HG02571 (cell line): ENCODE measurements around the gene RFX3.
A peak's percentile ranks its signal among the peaks of the same experiment; 100 is the strongest.

Source experiments
- ATAC-seq: cut with Tn5 transposase; IDR thresholded peaks from one replicate; pipeline ENCODE4 v1.9.1; 2021; ENCODE audit warnings: mild to moderate bottlenecking, moderate library complexity; ENCODE audit not compliant: unreplicated experiment

Gene RFX3

DNA sequence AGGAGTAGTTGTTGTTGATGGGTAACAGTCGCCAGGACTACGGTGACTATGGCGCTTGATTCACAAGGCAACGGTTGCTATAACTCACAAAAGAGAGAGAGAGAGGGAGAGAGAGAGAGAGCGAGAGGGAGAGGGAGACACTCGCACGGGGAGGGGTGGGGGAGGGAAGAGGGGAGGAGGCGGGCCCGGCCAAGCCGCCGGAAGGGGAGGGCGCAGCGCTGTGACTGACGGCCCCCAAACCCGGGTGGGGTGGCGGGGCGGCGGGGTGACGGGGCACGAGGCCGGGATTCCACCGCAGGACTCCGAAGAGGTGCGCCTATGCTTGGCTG is at the start of gene RFX3:
TSS of gene RFX3 (minus strand) at position 166 of the 329 bp plus-strand sequence. CDS start 130,413 bp downstream, outside the sequence.
- ATAC-seq = peak; percentile 50

DNA sequence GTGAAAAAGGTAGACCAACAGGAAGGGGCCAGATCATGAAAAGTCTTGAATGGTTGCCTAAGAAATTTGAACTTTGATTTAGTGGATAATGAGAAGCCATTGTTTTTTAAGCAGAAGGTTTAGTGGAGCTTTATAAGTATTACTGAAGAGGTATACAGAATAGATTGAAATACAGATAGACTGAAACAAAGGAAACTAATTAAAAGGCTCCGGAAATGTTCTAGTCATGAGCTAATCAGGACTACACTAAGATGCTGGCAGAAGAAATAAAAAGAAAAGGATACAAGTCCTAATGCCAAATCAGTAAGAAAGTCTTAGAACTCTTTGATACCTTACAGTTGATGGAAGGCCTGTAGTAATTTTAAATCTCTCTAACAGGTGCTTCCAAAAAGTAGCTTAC is 45.7 kb upstream of the RFX3 start:
- no peak for ATAC-seq

DNA sequence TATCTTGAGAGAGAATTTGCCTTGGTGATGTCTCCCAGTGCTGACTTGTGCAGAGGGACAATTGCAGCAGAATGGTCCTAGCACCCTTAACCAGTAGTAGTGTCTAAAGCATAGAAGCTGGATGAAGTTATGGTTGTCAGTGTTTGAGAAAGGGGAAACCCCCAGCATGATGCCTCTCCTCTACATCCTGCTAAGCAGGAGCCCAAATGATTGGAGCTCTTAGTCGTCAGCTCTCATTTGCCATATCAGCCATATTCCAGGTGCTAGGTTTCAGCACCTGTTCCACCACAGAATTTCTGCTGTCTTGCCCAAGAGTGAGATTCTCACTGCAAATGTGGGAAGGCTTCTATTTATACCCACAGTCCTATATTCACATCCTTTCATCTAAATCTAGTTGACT is 43.7 kb upstream of the RFX3 start:
- ATAC-seq = no peak

DNA sequence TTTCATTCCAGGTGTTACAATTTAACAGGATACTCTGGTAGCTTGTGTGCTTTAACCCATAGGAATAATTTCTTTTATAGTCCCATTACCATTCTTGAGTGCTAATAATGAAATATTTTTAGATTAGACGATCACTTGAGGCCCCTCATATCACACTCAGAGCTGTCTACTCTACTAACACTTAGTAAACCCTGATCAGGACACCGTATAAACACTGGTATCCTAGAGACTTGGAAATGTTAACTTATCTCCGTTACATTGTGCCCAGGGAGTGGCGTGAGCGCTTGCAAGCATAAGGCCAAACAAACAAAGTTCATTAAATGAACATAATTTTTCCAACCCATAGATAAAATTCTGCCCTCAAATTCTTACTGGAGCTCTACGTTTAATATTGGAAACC is 42.2 kb upstream of the RFX3 start:
- no peak for ATAC-seq

DNA sequence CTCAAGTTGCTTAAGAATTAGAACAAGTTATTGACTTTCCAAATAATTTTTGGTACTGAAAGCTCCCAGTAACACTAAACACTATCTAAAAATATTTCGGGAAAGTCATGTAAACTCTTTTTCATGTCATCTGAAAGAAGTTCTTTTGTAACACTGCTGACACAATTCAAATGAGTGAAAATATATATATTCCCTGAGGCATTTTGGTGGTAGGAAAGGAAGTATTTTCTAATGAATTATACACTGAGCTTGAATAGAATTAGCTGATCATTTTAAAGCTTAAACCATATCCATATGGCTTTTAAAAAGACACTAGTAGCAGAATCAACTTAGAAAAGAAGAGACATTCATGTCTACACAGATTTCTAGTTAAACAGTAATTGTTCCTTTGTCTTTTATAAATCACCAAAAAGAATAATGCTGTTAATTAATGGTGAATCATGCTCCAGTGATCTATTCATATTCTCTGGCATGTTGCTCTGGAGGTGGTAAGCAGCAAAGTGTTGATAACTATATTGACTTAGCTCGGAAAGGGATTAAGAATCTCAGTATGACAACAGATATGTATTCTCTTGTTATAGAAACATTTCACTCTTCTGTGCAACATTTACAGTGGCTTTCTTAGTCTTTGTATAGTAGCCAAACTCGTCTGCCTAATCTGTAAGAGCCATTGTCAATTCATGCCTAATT is 27.4 kb upstream of the RFX3 start:
- ATAC-seq = no peak

DNA sequence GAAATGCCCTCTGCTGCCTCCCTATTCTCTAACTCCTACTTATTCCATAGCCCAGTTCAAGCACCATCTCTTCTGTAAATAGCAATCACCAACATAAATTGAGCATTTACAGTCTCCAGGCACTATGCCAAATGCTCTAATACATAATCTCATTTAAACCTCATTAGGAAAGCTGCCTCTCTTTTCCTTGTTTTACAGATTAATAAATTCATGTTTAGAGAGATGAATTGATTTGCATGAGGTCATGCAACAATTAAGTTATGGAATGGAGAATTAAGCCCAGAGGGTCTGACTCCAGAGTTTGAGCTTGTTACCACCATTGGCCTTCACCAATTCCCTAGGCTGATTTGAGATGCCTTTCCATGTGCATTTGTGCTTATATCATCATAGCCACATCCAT is 23.4 kb upstream of the RFX3 start:
- ATAC-seq = no peak

DNA sequence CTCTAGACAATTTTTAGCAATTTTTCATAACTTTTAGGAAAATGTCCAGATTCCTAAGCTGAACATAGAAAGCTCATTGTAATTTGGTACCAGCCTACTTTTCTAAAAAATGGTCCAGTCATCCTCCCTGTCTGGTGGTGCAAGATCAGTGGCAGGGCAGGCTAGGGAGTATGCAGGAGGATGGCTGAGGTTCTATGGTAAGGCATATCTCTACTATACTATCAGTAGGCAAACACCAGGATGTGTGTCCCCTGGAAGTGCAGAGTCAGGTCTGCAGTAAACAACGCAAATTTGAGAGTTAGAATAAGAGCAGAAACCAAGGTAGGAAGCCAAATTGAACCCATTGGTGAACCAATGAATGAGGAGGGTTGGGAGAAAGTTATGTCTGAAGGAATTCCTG is 22.8 kb upstream of the RFX3 start:
- no peak for ATAC-seq

DNA sequence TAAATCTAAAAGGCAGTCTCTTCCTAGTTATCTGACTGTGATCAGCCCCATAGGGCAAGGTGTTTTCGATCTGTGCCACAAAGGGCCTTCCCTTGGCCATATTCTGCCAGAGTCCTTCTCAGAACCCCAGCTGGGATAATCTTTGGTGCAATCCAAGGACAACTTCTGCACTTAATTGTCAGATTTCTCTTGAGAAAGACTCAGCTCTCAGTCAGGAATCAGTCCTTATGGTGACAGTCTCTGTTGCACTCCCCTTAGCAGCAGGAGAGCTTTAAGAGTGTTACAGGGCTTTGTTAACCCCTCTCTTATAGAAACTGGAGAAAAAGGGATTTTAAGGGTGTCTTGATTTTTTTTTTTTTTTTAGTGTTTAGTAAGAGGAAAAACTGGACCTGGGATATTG is 15.4 kb upstream of the RFX3 start:
- ATAC-seq = no peak

DNA sequence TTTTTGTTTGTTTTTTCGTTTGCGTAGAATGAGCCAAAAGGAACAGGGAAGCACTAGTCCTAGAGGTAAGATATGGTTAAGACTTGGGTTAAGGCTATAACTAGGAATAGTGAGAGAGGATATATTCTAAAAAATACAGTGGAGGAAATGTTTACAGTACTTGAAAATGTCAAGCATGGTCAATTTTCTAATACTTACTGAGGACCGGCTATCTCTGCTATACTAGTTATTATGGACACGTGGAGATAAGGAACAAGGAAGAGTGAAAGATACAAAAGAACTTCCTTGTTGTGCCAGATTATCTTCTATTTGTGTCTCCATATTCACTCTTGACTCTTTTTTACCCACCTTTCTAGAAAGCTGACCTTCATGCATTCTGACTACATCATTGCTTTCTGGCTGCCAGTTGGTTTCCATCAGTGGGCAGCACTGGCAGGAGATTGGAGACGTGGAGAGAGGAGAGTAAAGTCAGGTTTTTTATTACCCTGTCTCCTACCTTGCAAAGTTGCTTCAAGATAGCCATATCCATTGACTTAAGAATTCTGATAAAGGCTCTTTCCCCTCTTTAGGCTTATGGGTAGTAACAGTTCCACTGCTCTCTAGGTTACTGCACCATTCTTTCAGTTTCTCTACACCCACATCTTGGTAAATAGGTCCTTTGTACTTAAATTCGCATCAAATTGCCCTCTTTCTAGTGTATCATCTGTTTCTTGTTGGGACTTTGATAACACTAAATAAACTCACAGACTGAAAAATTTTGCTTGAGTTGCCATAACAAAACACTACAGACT is 9.0 kb upstream of the RFX3 start:
- ATAC-seq = no peak

DNA sequence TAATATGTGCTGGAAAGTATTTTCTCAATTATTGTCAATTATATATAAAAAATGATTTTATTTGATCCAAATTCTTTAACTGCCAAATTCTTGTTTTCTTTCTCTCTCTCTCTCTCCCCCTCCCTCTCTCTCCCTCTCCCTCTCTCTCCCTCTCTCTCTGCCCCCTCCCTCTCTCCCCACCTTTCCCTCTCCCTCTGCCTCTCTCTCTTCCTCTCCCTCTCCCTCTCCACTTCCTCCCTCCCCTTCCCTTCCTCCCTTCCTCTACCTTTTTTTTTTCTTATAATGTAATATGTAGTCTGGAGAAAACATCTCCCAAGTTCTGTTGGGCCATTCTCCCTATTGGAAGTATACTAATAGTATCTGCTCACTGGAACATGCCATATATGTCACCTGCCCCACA is 6.4 kb upstream of the RFX3 start:
- ATAC-seq = no peak

DNA sequence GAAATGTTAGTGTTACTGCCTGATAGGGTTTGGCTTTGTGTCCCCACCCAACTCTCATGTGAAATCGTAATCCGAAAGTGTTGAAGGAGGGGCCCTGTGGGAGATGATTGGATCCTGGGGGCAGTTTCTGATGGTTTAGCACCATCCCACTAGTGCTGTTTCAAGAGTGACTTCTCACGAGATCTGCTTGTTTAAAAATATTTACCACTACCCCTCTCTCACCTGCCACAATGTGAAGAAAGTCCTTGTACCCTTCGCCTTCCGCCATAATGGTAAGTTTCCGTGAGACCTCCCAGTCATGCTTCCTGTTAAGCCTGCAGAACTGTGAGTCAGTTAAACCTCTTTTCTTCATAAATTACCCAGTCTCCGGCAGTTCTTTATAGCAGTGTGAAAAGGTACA is 2.6 kb upstream of the RFX3 start:
- no peak for ATAC-seq

DNA sequence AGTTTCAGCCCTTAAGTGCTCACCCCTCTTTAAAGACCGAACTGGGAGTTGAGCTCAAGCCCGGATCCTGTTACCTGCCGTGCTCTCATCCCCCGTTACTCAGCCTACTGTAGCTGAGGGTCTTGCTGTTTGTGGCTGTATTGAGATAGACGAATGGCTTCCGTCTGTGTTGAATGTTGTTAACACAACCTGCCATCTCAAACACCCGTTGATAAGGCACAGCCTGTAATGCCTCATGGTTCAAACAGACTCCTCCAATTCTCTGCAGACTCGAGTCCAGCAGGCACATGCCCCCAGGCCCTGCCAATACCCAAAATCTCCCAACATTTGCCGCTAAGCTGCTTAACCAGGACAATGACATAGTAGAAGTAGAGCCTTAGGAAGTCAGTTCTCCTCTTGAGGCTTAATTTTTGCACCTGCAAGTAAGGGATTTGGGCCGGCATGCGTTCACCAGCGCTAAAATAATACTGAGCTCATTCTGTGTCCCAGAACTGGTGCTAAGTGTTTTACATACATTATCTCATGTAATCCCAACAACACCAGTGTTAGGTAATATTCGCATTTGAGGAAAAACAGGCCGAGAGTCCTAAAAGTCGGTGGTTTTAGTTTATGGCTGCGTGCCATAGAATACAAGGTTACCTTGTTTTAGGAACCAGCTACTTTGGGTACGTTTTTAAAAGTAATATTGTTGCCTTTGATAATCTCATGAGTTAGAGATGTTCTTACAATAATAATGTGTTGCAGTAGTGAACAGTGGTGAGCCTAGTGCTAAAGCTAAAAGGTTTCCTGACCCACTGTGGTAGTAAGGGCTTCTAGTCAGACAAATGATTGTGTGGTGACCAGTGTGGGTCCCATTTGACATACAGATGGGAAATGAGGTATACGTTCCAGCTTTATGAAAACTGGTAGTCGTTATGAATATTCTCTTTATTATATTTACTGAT is 1.5 kb upstream of the RFX3 start:
- ATAC-seq = no peak

DNA sequence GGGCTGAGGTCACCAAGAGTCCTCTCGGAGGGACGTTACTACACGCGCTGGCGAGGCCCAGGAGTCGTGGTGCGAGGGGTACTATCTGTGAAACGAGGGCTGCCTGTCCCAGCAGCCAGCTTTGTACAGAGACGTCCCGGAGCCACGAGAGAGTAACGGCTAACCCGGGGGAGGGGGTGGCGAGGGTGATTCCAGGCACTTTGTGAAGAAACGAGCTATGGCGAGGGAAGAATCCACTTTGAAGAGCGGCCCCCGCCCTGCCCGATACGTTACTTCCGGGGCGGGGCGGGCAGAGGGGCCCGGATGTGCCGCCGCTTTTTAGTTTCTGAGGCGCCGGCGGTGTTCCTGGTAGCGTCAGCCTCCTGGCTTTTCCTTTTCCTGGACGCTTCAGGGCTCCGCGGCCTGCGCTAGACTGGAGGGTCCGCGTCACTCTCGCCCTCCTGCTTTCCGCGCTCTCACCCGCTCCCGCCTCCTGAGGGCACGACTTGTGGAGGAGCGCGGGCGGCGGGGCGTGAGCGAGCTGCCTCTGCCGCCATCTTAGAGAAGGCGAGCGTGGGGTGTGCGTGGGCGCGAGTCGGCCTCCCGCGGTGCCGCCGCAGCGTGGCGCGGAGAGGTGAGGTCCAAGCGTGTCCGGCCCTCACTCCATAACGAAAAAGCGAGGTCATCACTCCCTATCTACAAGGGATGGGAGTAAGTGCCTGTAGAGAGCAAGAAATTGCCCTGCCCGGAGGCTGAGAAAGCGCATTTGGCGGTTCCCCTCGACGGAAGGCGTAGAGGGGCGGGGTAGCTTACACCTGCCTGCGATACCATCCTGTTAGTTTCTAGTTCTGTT is 580 bp upstream of the RFX3 start:
- ATAC-seq = peak; percentile 66

DNA sequence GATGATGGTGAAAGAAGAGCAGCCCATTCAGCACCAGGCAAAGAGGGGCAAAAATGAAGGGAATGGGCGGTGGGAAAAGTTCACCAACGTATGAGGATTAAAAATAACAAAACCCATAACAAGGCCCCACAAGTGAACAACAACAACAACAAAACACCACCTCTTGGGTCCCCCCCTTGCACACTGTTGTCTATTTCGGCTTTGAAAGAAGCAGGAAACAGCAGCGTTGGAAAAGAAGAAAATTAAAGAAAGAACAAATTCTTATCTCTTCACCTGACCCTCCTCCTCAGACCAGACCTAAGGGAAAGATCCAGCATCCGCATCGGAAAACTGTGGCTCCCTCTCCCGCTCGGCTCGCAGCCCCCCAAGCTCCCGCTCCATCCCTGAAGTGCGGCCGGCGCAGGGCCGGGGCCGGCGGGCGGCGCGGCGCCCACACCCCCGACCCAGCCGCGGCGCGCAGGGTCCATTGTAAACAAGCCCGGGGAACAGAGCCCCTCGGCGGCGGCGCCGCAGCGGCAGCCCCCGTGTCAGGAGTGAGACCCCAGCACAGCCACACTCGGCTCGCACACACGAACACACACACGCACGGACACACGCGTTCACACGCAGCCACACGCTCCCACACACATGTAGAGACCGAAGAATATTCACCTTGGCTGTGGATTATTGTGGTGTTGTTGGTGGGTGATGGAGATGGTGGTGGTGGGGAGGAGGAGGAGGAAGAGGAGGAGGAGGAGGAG is 535 bp downstream of the RFX3 start:
- no peak for ATAC-seq

DNA sequence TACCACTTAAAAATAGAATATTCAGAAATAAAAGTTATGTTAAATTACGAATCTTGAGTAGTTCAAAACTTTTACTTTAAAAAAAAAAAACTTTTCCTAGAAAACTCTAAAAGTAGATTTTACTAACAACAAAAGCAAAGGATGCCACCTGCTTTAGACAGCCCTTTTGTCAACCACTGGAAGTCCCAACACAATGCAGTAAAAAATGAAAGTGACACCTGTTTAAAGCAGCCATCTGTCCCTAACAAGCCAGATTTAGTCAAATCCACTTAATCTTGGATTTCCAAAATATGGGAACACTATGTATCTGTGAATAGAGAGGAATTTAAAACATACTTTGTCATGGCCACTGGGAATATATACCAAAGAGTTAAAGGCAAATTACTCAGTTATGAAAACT is 3.8 kb downstream of the RFX3 start:
- ATAC-seq = no peak

DNA sequence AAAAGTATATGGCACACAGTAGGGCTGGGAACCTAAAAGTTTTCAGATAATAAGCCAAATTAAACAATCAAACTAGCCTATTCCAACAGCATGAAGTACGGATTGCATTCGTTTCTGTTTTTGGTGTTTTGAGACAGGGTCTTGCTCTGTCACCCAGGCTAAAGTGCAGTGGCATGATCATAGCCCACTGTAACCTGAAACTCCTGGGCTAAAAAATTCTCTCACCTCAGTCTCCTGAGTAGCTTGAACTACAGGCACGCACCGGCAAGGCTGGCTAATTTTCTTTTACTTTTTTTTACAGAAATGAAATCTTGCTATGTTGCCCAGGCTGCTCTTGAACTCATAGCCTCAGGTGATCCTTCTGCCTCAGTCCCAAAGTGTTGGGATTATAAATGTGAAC is 5.2 kb downstream of the RFX3 start:
- no peak for ATAC-seq

DNA sequence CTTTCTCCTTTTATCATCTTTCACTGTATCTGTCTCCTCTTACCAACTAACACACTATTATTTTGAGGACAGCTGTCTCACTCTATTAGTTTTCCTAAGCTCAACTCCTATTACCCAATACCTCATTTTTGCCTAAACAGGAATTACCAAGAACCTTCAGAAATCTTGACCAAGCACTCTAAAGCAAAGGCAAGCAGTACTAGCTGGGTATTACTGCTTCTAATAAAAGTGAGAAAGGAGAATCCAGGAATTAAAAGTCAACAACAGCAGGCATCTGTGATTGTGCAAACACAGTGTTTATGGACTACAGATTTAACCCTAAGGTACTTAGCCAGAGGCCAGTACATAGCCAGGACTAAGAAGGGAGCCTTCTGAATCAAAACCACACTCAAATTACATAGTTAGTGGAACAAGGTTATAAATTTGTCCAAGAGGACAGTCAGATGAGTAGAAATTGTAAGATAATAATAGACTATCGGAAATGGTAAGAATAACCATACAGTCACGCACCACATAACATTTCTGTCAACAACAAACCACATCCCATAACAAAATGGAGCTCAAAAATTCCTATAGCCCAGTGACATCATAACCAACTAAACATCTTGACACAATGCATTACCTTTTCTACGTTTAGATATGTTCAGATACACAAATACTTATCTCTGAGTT is 8.3 kb downstream of the RFX3 start:
- no peak for ATAC-seq

DNA sequence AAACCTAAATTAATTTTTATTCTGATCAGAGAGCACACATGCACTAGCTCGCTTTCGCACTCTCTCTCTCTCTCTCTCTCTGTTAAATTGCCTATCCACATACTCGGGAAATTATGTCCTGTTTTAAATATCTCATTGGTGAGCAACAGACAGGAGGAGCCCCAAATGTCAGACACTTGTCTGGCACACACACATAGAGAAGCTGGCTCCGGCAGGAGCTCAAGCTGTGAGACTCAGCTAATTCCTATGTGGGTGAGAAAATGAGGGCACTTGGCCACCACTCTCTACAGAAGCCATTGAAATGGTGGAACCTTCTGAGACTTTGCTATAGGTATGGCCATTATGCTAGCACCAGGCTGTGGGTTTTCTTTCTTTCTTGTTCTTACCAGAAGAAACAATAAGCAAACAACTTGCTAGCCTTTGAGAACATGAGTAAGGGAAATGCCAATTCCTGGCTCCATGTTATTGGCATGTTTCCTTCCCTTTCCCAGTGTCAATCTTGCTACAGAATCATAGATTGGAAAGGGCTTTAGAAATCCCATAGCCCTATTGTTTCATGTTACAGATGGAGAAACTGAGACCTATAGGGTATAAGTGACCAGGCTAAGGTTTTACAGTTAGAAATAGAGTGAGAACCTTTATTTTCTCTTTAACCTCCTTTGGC is 9.0 kb downstream of the RFX3 start:
- ATAC-seq = no peak

DNA sequence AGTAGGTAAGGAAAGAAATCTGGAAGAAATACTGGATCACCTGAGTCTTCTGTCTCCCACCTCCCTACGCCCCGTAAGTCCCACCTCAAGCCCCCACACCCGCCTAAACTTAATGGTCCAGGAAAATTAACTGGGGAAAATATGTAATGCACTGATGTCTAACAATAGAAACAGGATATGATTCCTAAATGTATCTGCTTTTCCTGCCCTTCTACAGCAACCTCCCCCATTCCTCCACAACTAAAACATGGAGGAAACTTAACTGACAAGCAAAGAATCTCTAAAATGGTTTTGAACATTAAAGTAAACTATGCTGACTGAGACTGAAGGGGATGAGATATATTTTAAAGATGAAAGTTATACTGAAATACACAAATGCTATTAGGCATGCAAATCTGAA is 10.4 kb downstream of the RFX3 start:
- ATAC-seq = no peak
